ENCODE results near the gene NPIPA3. TPM values are rescaled to one million over a fixed set of nuclear protein-coding genes. Genes with fewer than 3 reads are reported as not detected.

NPIPA3 gene
- total RNA-seq, result 0.12 and 1.00 TPM in 2 replicates

GRCh38 chr16:14703156-14704011, at the start of gene NPIPA3:
Gene NPIPA3 (plus strand): TSS chr16:14703411. CDS start chr16:14708944, 5,533 bp downstream.

GRCh38 chr16:14694129-14694528, 9.1 kb upstream of the NPIPA3 start, which contains the start of gene PLA2G10:
Gene PLA2G10 (minus strand): TSS chr16:14694308. CDS start chr16:14694229, 79 bp downstream.

GRCh38 chr16:14742273-14743128, 39.3 kb downstream of the NPIPA3 start, which contains the start of gene NPIPA2:
Gene NPIPA2 (plus strand): TSS chr16:14742533. CDS start chr16:14748066, 5,533 bp downstream.

Other genes starting within 250 kb of the NPIPA3 start
- 34.9 and 36.4 TPM in 2 replicates for gene PARN, start 73.2 kb upstream of the NPIPA3 start, total RNA-seq
- 60.4 and 63.6 TPM in 2 replicates for gene BFAR, start 70.5 kb upstream of the NPIPA3 start, total RNA-seq
- gene PLA2G10, start 9.1 kb upstream of the NPIPA3 start, total RNA-seq, result not detected in 2 replicates
- 0.12 and 1.00 TPM in 2 replicates for gene NPIPA2, start 39.1 kb downstream of the NPIPA3 start, total RNA-seq
- 140 and 152 TPM in 2 replicates for gene NOMO1, start 130.3 kb downstream of the NPIPA3 start, total RNA-seq
- gene NPIPA1, start 234.0 kb downstream of the NPIPA3 start, total RNA-seq, result 68.8 and 70.5 TPM in 2 replicates

Data from uterine smooth muscle cell (primary cell).